OCI-LY1 (cell line): Measurements from ENCODE around the gene CHCHD6.

Source experiments
- H2AFZ ChIP-seq: fragments of 200-600 bp; sonication (generic), shearing (Covaris generic); 2 replicates; pipeline ENCODE4 v1.6.0; 2014; ENCODE audit warnings: antibody characterized with exemption, mild to moderate bottlenecking, low read length
- H3F3A ChIP-seq: fragments of 200-600 bp; sonication (generic), shearing (Covaris generic); 2 replicates; pipeline ENCODE4 v1.6.0; 2014; ENCODE audit warnings: mild to moderate bottlenecking, antibody characterized with exemption, low read length, moderate library complexity; ENCODE audit not compliant: insufficient read depth
- H3K27ac ChIP-seq: fragments of 200-600 bp; sonication (generic); 2 replicates; pipeline ENCODE4 v1.5.1; 2014; ENCODE audit warnings: low read length, mixed run types, mild to moderate bottlenecking, low read depth; ENCODE audit not compliant: poor library complexity, severe bottlenecking
- H3K27me3 ChIP-seq: fragments of 200-600 bp; sonication (generic); 2 replicates; pipeline ENCODE4 v1.6.0; 2014; ENCODE audit warnings: antibody characterized with exemption, mild to moderate bottlenecking, low read length, moderate library complexity; ENCODE audit not compliant: insufficient read depth
- H3K36me3 ChIP-seq: fragments of 200-600 bp; sonication (generic); 2 replicates; pipeline ENCODE4 v1.6.1; 2014; ENCODE audit warnings: mild to moderate bottlenecking, antibody characterized with exemption, low read length, moderate library complexity, mixed read lengths; ENCODE audit not compliant: insufficient read depth
- H3K4me1 ChIP-seq: fragments of 200-600 bp; sonication (generic); 2 replicates; pipeline ENCODE4 v1.5.1; 2014; ENCODE audit warnings: mild to moderate bottlenecking, low read length, moderate library complexity; ENCODE audit not compliant: insufficient read depth, severe bottlenecking
- H3K4me2 ChIP-seq: fragments of 200-600 bp; sonication (generic), shearing (Covaris generic); 2 replicates; pipeline ENCODE4 v1.6.1; 2014; ENCODE audit warnings: low read length
- H3K4me3 ChIP-seq: fragments of 200-600 bp; sonication (generic); 2 replicates; pipeline ENCODE4 v1.5.1; 2014; ENCODE audit warnings: low read length, low read depth, mild to moderate bottlenecking, mixed read lengths; ENCODE audit not compliant: poor library complexity, severe bottlenecking
- H3K79me2 ChIP-seq: fragments of 200-600 bp; shearing (Covaris generic); 2 replicates; pipeline ENCODE4 v1.6.1; 2016; ENCODE audit warnings: mixed run types, low read length, mixed read lengths; ENCODE audit not compliant: insufficient read depth
- H3K9ac ChIP-seq: fragments of 200-600 bp; sonication (generic), shearing (Covaris generic); 2 replicates; pipeline ENCODE4 v1.6.1; 2014; ENCODE audit warnings: mild to moderate bottlenecking, low read length, mixed read lengths
- H3K9me2 ChIP-seq: fragments of 200-600 bp; sonication (generic), shearing (Covaris generic); 2 replicates; pipeline ENCODE4 v1.6.1; 2014; ENCODE audit warnings: low read depth, mild to moderate bottlenecking, low read length, mixed read lengths
- H3K9me3 ChIP-seq: fragments of 200-600 bp; shearing (Covaris generic); 2 replicates; pipeline ENCODE4 v1.6.1; 2014; ENCODE audit warnings: low read length, mixed read lengths
- H4K20me1 ChIP-seq: fragments of 200-600 bp; sonication (generic), shearing (Covaris generic); 2 replicates; pipeline ENCODE4 v1.6.0; 2016; ENCODE audit warnings: mild to moderate bottlenecking, low read length; ENCODE audit not compliant: insufficient read depth
- EZH2 ChIP-seq: fragments of 200-600 bp; sonication (generic), shearing (Covaris generic); IDR thresholded peaks from 2 replicates; pipeline ENCODE4 v1.8.0; 2017; ENCODE audit warnings: borderline replicate concordance, mixed run types, mild to moderate bottlenecking, antibody characterized with exemption, low read length, moderate library complexity, mixed read lengths
- TF ChIP-seq, protein P1 (sequence below): fragments of 200-600 bp; sonication (generic), shearing (Covaris generic); IDR thresholded peaks from 2 replicates; pipeline ENCODE4 v1.5.1; 2017; ENCODE audit warnings: mild to moderate bottlenecking, antibody characterized with exemption, low read length, moderate library complexity, mixed read lengths

The CHCHD6 gene

GRCh38 chr3:126939338-126939718 lies 235.3 kb downstream of the CHCHD6 start:
- no peaks in the 10 kb centered on the region for H3K36me3 ChIP-seq
- H3K27me3 ChIP-seq = no peaks in the 10 kb centered on the region
- TF ChIP-seq, protein P1, sequence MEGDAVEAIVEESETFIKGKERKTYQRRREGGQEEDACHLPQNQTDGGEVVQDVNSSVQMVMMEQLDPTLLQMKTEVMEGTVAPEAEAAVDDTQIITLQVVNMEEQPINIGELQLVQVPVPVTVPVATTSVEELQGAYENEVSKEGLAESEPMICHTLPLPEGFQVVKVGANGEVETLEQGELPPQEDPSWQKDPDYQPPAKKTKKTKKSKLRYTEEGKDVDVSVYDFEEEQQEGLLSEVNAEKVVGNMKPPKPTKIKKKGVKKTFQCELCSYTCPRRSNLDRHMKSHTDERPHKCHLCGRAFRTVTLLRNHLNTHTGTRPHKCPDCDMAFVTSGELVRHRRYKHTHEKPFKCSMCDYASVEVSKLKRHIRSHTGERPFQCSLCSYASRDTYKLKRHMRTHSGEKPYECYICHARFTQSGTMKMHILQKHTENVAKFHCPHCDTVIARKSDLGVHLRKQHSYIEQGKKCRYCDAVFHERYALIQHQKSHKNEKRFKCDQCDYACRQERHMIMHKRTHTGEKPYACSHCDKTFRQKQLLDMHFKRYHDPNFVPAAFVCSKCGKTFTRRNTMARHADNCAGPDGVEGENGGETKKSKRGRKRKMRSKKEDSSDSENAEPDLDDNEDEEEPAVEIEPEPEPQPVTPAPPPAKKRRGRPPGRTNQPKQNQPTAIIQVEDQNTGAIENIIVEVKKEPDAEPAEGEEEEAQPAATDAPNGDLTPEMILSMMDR = no peak
- no peak for TF ChIP-seq EZH2
- H3K79me2 ChIP-seq = no peaks in the 10 kb centered on the region
- H4K20me1 ChIP-seq = no peaks in the 10 kb centered on the region
- H3K27ac ChIP-seq = no peak overlapping the region
- H2AFZ ChIP-seq = no peak overlapping the region
- no peaks in the 10 kb centered on the region for H3K9me3 ChIP-seq
- H3K4me1 ChIP-seq = no peaks in the 10 kb centered on the region
- H3K9ac ChIP-seq = no peak overlapping the region
- no peak overlapping the region for H3K4me2 ChIP-seq
- no peak overlapping the region for H3K4me3 ChIP-seq
- no peaks in the 10 kb centered on the region for H3K9me2 ChIP-seq
- no peaks in the 10 kb centered on the region for H3F3A ChIP-seq

DNA sequence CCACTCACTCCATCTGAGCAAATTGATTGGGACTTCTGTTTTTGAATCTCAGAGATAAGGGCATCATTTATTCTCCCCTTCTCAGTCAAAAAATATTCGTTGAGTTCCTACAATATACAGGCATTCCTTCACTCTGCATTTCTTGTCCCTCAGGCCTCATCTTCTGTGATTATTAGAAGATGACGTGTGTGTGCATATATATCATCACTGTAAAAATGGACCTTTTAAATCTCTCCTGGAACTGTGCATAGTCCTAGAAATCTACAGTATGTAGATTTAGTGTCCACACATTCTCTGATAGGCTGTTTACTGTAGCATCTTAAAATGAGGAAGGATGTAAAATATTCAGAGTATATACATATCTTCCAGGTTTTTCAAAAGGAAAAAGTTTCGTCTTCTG lies 235.7 kb downstream of the CHCHD6 start:
- H3K9me2 ChIP-seq = no peaks in the 10 kb centered on the region
- no peak overlapping the region for H2AFZ ChIP-seq
- no peak overlapping the region for H3K4me3 ChIP-seq
- H3K4me2 ChIP-seq = no peak overlapping the region
- H3K4me1 ChIP-seq = no peaks in the 10 kb centered on the region
- no peak overlapping the region for H3K9ac ChIP-seq
- no peak overlapping the region for H3K27ac ChIP-seq
- no peaks in the 10 kb centered on the region for H3K36me3 ChIP-seq
- no peaks in the 10 kb centered on the region for H3F3A ChIP-seq
- H4K20me1 ChIP-seq = no peaks in the 10 kb centered on the region
- no peaks in the 10 kb centered on the region for H3K27me3 ChIP-seq
- no peaks in the 10 kb centered on the region for H3K9me3 ChIP-seq
- H3K79me2 ChIP-seq = no peaks in the 10 kb centered on the region
- no peak for TF ChIP-seq EZH2
- TF ChIP-seq, protein P1 = no peak

GRCh38 chr3:126941721-126942270 lies 237.8 kb downstream of the CHCHD6 start:
- Histone ChIP-seq H3K36me3 (no peaks in the 10 kb centered on the region), H3K9ac (no peak overlapping the region), H3K9me3 (no peaks in the 10 kb centered on the region), H3K4me3 (no peak overlapping the region), H3F3A (no peaks in the 10 kb centered on the region), H3K4me2 (no peak overlapping the region), H3K27ac (no peak overlapping the region), H3K9me2 (no peaks in the 10 kb centered on the region), H2AFZ (no peak overlapping the region), H4K20me1 (no peaks in the 10 kb centered on the region), H3K79me2 (no peaks in the 10 kb centered on the region), H3K27me3 (no peaks in the 10 kb centered on the region), H3K4me1 (no peaks in the 10 kb centered on the region)
- TF ChIP-seq, protein P1 = no peak
- no peak for TF ChIP-seq EZH2
